DND-41 (cell line): Measurements from ENCODE around the gene TMEM33.

Source experiments
- EZH2 ChIP-seq: IDR thresholded peaks from 3 replicates; pipeline ENCODE4 v1.6.1; 2012; ENCODE audit warnings: borderline replicate concordance, low read depth, mild to moderate bottlenecking, moderate library complexity, low read length, inconsistent platforms; ENCODE audit not compliant: severe bottlenecking
- TF ChIP-seq, protein P1 (sequence below): IDR thresholded peaks from 2 replicates; pipeline ENCODE4 v1.5.1; 2012; ENCODE audit warnings: borderline replicate concordance, low read length, moderate library complexity, mild to moderate bottlenecking; ENCODE audit not compliant: poor library complexity, severe bottlenecking; ENCODE audit errors: extremely low read depth

DNA sequence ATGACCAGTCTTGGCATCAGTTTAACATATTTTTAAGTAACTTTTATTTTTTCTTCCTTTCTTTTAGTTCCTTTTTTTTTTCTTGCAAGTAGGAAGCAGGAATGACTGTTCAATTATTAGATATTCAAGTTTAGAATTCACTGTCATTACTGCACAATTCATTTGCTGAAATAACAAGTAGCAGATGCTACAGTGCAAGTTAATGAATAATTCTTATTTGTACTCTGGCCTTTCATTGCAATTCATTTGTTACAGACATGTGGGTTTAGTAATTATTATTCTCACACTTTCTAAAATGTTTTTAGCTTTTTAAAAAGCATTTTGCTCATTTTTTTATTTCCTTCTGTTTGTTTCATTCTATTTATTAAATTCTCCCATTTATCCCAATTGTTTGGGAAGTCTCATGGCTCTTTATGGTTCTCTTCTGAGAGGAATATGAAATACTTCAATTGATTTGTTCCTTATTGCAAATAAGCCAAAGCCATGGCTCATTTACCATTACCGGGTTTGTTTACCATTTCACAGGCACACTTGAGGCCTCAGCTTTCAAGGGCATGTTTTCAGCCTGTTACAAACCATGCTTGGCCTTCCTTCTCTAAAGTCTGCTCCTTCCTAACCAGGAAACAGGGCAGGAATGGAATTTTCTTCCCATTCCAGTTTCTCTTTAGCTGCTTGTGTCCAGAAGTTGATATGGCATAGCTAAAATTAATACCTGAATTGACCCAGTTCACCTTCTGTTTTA, 41.7 kb downstream of the TMEM33 start:
- no peak for TF ChIP-seq EZH2
- TF ChIP-seq, protein P1, sequence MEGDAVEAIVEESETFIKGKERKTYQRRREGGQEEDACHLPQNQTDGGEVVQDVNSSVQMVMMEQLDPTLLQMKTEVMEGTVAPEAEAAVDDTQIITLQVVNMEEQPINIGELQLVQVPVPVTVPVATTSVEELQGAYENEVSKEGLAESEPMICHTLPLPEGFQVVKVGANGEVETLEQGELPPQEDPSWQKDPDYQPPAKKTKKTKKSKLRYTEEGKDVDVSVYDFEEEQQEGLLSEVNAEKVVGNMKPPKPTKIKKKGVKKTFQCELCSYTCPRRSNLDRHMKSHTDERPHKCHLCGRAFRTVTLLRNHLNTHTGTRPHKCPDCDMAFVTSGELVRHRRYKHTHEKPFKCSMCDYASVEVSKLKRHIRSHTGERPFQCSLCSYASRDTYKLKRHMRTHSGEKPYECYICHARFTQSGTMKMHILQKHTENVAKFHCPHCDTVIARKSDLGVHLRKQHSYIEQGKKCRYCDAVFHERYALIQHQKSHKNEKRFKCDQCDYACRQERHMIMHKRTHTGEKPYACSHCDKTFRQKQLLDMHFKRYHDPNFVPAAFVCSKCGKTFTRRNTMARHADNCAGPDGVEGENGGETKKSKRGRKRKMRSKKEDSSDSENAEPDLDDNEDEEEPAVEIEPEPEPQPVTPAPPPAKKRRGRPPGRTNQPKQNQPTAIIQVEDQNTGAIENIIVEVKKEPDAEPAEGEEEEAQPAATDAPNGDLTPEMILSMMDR, result no peak
